GM12892 (cell line): Measurements from ENCODE around the gene PIN4.

Source experiments
- POLR2A ChIP-seq: IDR thresholded peaks from 2 replicates; pipeline ENCODE4 v1.6.1; 2011; ENCODE audit warnings: low read depth, low read length, control low read depth
- POLR2AphosphoS5 ChIP-seq: IDR thresholded peaks from 2 replicates; pipeline ENCODE4 v1.6.1; 2011; ENCODE audit warnings: low read depth, low read length, control low read depth

- TF ChIP-seq POLR2A = no peak
- no peak for TF ChIP-seq POLR2AphosphoS5
Measured at GRCh38 chrX:72176981-72177380, 4.6 kb upstream of the PIN4 start.
